KMS-11 (cell line): ENCODE results near the gene CX3CL1.

ENCODE experiments used
- H2AFZ ChIP-seq: fragments of 200-600 bp; sonication (generic); 2 replicates; pipeline ENCODE4 v1.6.1; 2016; ENCODE audit warnings: antibody characterized with exemption, mixed run types, low read depth
- H3K27ac ChIP-seq: fragments of 200-600 bp; sonication (generic); 2 replicates; pipeline ENCODE4 v1.6.1; 2016; ENCODE audit warnings: mild to moderate bottlenecking, mixed run types
- H3K27me3 ChIP-seq: fragments of 200-600 bp; sonication (generic); 2 replicates; pipeline ENCODE4 v1.6.1; 2017; ENCODE audit warnings: mild to moderate bottlenecking, low read depth, mixed run types, moderate library complexity; ENCODE audit not compliant: insufficient read depth
- H3K36me3 ChIP-seq: fragments of 200-600 bp; sonication (generic); 2 replicates; pipeline ENCODE4 v1.6.1; 2017; ENCODE audit warnings: mild to moderate bottlenecking, mixed run types; ENCODE audit not compliant: insufficient read depth
- H3K4me1 ChIP-seq: fragments of 200-600 bp; sonication (generic); 2 replicates; pipeline ENCODE4 v1.6.1; 2016; ENCODE audit warnings: mild to moderate bottlenecking, low read depth, mixed run types; ENCODE audit not compliant: poor library complexity, severe bottlenecking
- H3K4me2 ChIP-seq: fragments of 200-600 bp; sonication (generic); 2 replicates; pipeline ENCODE4 v1.7.0; 2016; ENCODE audit warnings: mild to moderate bottlenecking, mixed run types
- H3K4me3 ChIP-seq: fragments of 200-600 bp; sonication (generic); IDR thresholded peaks from 2 replicates; pipeline ENCODE4 v1.6.1; 2017; ENCODE audit warnings: low read depth, low read length, mixed read lengths; ENCODE audit not compliant: insufficient read depth
- H3K79me2 ChIP-seq: fragments of 200-600 bp; sonication (generic); 2 replicates; pipeline ENCODE4 v1.6.1; 2016; ENCODE audit warnings: low read depth, mixed run types; ENCODE audit not compliant: insufficient read depth
- H3K9ac ChIP-seq: fragments of 200-600 bp; sonication (generic); 2 replicates; pipeline ENCODE4 v1.6.1; 2016; ENCODE audit warnings: mild to moderate bottlenecking, mixed run types
- H4K20me1 ChIP-seq: fragments of 200-600 bp; sonication (generic); 2 replicates; pipeline ENCODE4 v1.6.1; 2016; ENCODE audit warnings: mild to moderate bottlenecking, mixed run types; ENCODE audit not compliant: insufficient read depth
- CTCF ChIP-seq: fragments of 200-600 bp; sonication (generic); conservative IDR thresholded peaks from 2 replicates; pipeline ENCODE4 v1.6.1; 2017; ENCODE audit warnings: low read depth, mild to moderate bottlenecking, antibody characterized with exemption, low read length, moderate library complexity, mixed read lengths

Gene CX3CL1

DNA sequence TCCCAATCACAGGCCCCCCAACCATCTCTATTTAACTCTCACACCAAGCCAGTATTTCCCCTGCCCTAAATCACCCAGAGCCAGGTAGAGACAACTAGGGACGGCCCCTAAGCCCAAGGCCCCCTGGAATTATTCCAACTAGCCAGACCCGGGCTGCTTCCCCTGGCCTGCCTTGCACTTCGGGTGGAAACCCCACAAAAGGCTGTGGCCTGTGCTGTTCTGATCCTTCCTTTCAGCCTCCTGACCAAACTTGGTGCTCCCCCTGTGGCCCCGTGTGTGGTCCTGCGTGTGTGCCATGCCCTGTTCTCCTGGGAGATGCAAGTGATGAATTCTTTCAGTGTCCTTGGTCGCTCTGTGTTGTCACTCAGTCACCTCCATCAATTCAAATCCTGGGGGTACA is 47.2 kb downstream of the CX3CL1 start:
- Histone ChIP-seq H3K79me2 (no peaks in the 10 kb centered on the region), H3K27me3 (no peaks in the 10 kb centered on the region), H3K9ac (no peak overlapping the region), H3K4me2 (no peak overlapping the region), H2AFZ (peak overlapping the region; percentile 72; the same call in 1 of the 2 replicates), H3K36me3 (no peaks in the 10 kb centered on the region), H4K20me1 (no peaks in the 10 kb centered on the region), H3K4me1 (peaks cover 13% of the 10 kb centered on the region), H3K27ac (no peak overlapping the region), H3K4me3 (no peak overlapping the region)
- TF ChIP-seq CTCF: no peak

DNA sequence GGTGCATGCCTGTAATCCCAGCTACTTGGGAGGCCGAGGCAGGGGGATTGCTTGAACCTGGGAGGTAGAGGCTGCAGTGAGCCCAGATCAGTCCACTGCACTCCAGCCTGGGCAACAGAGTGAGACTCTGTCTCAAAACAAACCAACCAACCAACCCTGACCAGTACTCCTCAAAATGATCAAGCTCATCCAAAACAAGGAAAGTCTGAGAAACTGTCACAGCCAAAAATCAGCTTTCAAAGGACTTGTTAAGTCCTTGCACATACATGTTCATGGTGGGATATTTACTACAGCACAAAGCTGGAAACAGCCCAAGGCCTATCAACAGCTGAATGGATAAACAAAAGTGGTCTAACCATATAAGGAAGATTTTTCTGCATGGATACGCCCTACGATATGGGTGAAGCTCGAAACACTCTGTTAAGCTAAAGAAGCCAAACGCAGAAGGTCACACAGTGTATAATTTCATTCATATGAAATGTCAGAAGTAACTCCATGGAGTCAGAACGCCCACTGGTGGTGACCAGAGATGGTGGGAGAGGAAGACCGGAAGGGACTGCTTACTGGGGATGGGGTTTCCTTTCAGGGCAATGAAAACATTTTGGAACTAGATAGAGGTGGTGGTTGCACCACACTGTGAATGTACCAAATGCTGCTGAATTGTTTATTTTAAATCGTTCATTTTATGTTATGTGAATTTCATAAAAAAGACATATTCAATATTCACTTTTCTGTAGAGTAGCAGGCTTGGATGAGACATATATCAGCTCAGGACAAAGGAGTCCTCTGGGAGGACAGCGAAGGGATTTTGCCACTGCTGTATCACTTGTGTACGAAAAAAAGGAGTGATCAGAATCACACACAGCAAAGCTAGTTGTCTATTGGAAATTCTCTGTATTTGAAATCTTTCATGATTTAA is 50.0 kb downstream of the CX3CL1 start:
- no peaks in the 10 kb centered on the region for H3K79me2 ChIP-seq
- H3K4me1 ChIP-seq: peaks cover 13% of the 10 kb centered on the region
- no peak overlapping the region for H3K9ac ChIP-seq
- H3K36me3 ChIP-seq: no peaks in the 10 kb centered on the region
- H3K4me3 ChIP-seq: no peak overlapping the region
- no peak overlapping the region for H2AFZ ChIP-seq
- no peak overlapping the region for H3K4me2 ChIP-seq
- TF ChIP-seq CTCF: peak; percentile 43
- H3K27ac ChIP-seq: no peak overlapping the region
- no peaks in the 10 kb centered on the region for H4K20me1 ChIP-seq
- H3K27me3 ChIP-seq: no peaks in the 10 kb centered on the region

- H3K27me3 ChIP-seq: no peaks in the 10 kb centered on the region
These were observed 50.9 kb downstream of the CX3CL1 start for GRCh38 chr16:57423152-57423551.

DNA sequence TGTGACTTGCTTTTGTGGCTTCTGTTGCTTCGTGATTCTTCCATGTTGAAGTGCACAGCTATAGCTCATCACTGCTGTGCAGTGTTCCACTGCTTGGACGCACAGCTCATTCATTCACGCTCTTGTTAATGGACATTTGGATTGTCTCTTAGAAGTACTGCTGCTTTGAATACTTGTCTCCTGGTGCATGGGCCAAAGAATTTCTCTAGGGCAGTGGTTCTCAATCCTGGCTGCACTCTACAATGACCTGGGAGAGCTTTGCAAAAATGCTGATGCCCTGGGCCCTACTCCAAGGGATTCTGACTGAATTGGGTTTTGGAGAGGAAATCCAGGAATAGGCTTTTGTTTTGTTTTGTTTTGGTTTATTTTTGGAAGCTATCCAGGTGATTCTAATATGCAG is 52.3 kb downstream of the CX3CL1 start:
- H2AFZ ChIP-seq: no peak overlapping the region
- H3K27me3 ChIP-seq: no peaks in the 10 kb centered on the region
- H3K9ac ChIP-seq: no peak overlapping the region
- no peak overlapping the region for H3K27ac ChIP-seq
- no peak overlapping the region for H3K4me3 ChIP-seq
- no peaks in the 10 kb centered on the region for H4K20me1 ChIP-seq
- no peaks in the 10 kb centered on the region for H3K4me1 ChIP-seq
- H3K4me2 ChIP-seq: no peak overlapping the region
- H3K36me3 ChIP-seq: no peaks in the 10 kb centered on the region
- no peaks in the 10 kb centered on the region for H3K79me2 ChIP-seq
- TF ChIP-seq CTCF: no peak

More at GRCh38 chr16:57423152-57423551, 50.9 kb downstream of the CX3CL1 start:
- Histone ChIP-seq H3K4me3 (no peak overlapping the region), H2AFZ (no peak overlapping the region), H3K27ac (no peak overlapping the region), H4K20me1 (no peaks in the 10 kb centered on the region), H3K4me1 (peaks cover 13% of the 10 kb centered on the region), H3K79me2 (no peaks in the 10 kb centered on the region), H3K9ac (no peak overlapping the region), H3K36me3 (no peaks in the 10 kb centered on the region), H3K4me2 (no peak overlapping the region)
- no peak for TF ChIP-seq CTCF
